ENCODE measurements around the gene VWA1. TPM values are rescaled to one million over a fixed set of nuclear protein-coding genes. Genes with fewer than 3 reads are reported as not detected.

The VWA1 gene
- polyA plus RNA-seq, 1 donor (not counting 4 experiments of a cell fraction or from before 2014, with no cell fraction given), result 6.5 TPM

GRCh38 chr1:1426496-1427105, 8.9 kb upstream of the VWA1 start:
- Histone ChIP-seq H3K79me2 (ENCODE audit: control insufficient read depth, insufficient read depth, low read length) (no peaks in the 10 kb centered on the region), H3K4me1 (ENCODE audit: control insufficient read depth, extremely low read depth, insufficient read depth, low read length) (peaks cover 16% of the 10 kb centered on the region), H3K9me3 (ENCODE audit: control insufficient read depth, low read depth, low read length) (no peaks in the 10 kb centered on the region), H3K4me2 (ENCODE audit: control insufficient read depth, extremely low read depth, insufficient read depth, low read depth, low read length) (no peak overlapping the region), H3K36me3 (ENCODE audit: control insufficient read depth in 2 of 2, extremely low read depth in 1 of 2, insufficient read depth in 2 of 2, low read length in 2 of 2) (no peaks in the 10 kb centered on the region), H4K20me1 (ENCODE audit: control insufficient read depth, extremely low read depth, insufficient read depth, low read length) (no peaks in the 10 kb centered on the region), H2AFZ (ENCODE audit: control insufficient read depth, low read length) (no peak overlapping the region), H3K9ac (ENCODE audit: control insufficient read depth, extremely low read depth, insufficient read depth, low read length) (no peak overlapping the region), H3K27ac (ENCODE audit: control insufficient read depth, insufficient read depth, low read length) (no peak overlapping the region), H3K4me3 (ENCODE audit: control insufficient read depth in 2 of 3, extremely low read depth in 1 of 3, insufficient read depth in 2 of 3, low read depth in 1 of 3, low read length in 3 of 3) (no peak overlapping the region), H3K27me3 (ENCODE audit: control insufficient read depth, extremely low read depth, insufficient read depth, low read length) (no peaks in the 10 kb centered on the region), H3K9me1 (ENCODE audit: control insufficient read depth, extremely low read depth, insufficient read depth, low read length) (no peaks in the 10 kb centered on the region)
- DNase-seq (ENCODE audit: low read depth, low spot score) (no peak), FAIRE-seq (no peak)
- no peak for TF ChIP-seq EZH2 (IDR thresholded peaks at IDR 0.05; ENCODE audit: low read length)
- TF ChIP-seq, protein P1, sequence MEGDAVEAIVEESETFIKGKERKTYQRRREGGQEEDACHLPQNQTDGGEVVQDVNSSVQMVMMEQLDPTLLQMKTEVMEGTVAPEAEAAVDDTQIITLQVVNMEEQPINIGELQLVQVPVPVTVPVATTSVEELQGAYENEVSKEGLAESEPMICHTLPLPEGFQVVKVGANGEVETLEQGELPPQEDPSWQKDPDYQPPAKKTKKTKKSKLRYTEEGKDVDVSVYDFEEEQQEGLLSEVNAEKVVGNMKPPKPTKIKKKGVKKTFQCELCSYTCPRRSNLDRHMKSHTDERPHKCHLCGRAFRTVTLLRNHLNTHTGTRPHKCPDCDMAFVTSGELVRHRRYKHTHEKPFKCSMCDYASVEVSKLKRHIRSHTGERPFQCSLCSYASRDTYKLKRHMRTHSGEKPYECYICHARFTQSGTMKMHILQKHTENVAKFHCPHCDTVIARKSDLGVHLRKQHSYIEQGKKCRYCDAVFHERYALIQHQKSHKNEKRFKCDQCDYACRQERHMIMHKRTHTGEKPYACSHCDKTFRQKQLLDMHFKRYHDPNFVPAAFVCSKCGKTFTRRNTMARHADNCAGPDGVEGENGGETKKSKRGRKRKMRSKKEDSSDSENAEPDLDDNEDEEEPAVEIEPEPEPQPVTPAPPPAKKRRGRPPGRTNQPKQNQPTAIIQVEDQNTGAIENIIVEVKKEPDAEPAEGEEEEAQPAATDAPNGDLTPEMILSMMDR (optimal IDR thresholded peaks at IDR 0.05 in 1 of 3, IDR thresholded peaks at IDR 0.05 in 1 of 3, conservative IDR thresholded peaks at IDR 0.05 in 1 of 3; ENCODE audit: extremely low read depth in 1 of 3, insufficient read depth in 2 of 3, low read length in 3 of 3), result no peak
- dilution Hi-C loops (cut with MboI; ENCODE audit: extremely low pct_ligation_motif_present, low sequenced_read_pairs), result no loop called here

DNA sequence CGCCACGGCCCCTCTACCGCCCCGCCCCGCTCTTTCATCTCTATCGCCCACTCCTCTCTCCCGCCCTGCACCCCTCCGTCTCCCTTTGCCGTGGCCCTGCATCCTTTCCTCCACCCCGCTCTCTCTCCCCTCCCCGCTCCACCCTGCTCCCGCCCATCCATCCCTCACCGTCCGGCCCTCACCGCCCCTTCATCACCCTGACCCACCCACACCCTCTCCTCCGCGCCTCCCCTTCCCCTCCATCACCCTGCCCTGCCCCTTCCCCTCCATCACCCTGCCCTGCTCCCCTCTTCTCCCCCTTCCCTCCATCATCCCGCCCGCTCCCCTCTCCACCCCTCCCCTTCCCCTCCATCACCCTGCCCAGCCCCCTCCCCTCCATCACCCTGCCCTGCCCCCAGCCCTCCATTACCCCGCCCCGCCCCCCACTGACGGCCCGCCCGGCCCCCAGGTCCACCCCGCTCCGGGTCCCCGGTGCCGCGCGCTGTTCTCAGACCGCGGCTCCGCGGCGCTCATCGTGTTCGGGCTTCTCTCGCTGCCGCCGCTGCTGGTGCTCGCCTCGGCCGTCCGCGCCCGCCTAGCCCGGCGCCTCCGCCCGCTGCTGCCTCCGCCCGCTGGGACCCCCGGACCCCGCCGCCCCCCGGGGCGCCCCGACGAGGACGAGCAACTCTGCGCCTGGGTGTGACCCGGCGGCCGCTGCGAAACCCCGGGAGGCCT, 8.2 kb upstream of the VWA1 start:
- DNase-seq (ENCODE audit: low read depth, low spot score), result no peak
- no peak overlapping the region for H2AFZ ChIP-seq (ENCODE audit: control insufficient read depth, low read length)

More for the DNA sequence above, 8.2 kb upstream of the VWA1 start:
- H3K9me3 ChIP-seq (ENCODE audit: control insufficient read depth, low read depth, low read length), result no peaks in the 10 kb centered on the region
- H3K36me3 ChIP-seq (ENCODE audit: control insufficient read depth in 2 of 2, extremely low read depth in 1 of 2, insufficient read depth in 2 of 2, low read length in 2 of 2), result no peaks in the 10 kb centered on the region
- dilution Hi-C loops (cut with MboI; ENCODE audit: extremely low pct_ligation_motif_present, low sequenced_read_pairs), result no loop called here
- no peak for FAIRE-seq
- H3K27me3 ChIP-seq (ENCODE audit: control insufficient read depth, extremely low read depth, insufficient read depth, low read length), result no peaks in the 10 kb centered on the region
- H3K9ac ChIP-seq (ENCODE audit: control insufficient read depth, extremely low read depth, insufficient read depth, low read length), result no peak overlapping the region
- TF ChIP-seq EZH2 (IDR thresholded peaks at IDR 0.05; ENCODE audit: low read length), result no peak
- TF ChIP-seq, protein P1 (optimal IDR thresholded peaks at IDR 0.05 in 1 of 3, IDR thresholded peaks at IDR 0.05 in 1 of 3, conservative IDR thresholded peaks at IDR 0.05 in 1 of 3; ENCODE audit: extremely low read depth in 1 of 3, insufficient read depth in 2 of 3, low read length in 3 of 3), result no peak
- no peaks in the 10 kb centered on the region for H4K20me1 ChIP-seq (ENCODE audit: control insufficient read depth, extremely low read depth, insufficient read depth, low read length)
- H3K27ac ChIP-seq (ENCODE audit: control insufficient read depth, insufficient read depth, low read length), result no peak overlapping the region
- H3K4me2 ChIP-seq (ENCODE audit: control insufficient read depth, extremely low read depth, insufficient read depth, low read depth, low read length), result peak overlapping the region; percentile 27
- no peaks in the 10 kb centered on the region for H3K9me1 ChIP-seq (ENCODE audit: control insufficient read depth, extremely low read depth, insufficient read depth, low read length)
- peak overlapping the region in 1 of 3 experiments; percentile 48 for H3K4me3 ChIP-seq (ENCODE audit: control insufficient read depth in 2 of 3, extremely low read depth in 1 of 3, insufficient read depth in 2 of 3, low read depth in 1 of 3, low read length in 3 of 3)
- H3K79me2 ChIP-seq (ENCODE audit: control insufficient read depth, insufficient read depth, low read length), result no peaks in the 10 kb centered on the region
- H3K4me1 ChIP-seq (ENCODE audit: control insufficient read depth, extremely low read depth, insufficient read depth, low read length), result peaks cover 12% of the 10 kb centered on the region
